OCI-LY1 (cell line): ENCODE data around the gene SELENOK.

ENCODE experiments used
- H2AFZ ChIP-seq: fragments of 200-600 bp; sonication (generic), shearing (Covaris generic); 2 replicates; pipeline ENCODE4 v1.6.0; 2014; ENCODE audit warnings: antibody characterized with exemption, mild to moderate bottlenecking, low read length
- H3F3A ChIP-seq: fragments of 200-600 bp; sonication (generic), shearing (Covaris generic); 2 replicates; pipeline ENCODE4 v1.6.0; 2014; ENCODE audit warnings: mild to moderate bottlenecking, antibody characterized with exemption, low read length, moderate library complexity; ENCODE audit not compliant: insufficient read depth
- H3K27ac ChIP-seq: fragments of 200-600 bp; sonication (generic); 2 replicates; pipeline ENCODE4 v1.5.1; 2014; ENCODE audit warnings: low read length, mixed run types, mild to moderate bottlenecking, low read depth; ENCODE audit not compliant: poor library complexity, severe bottlenecking
- H3K27me3 ChIP-seq: fragments of 200-600 bp; sonication (generic); 2 replicates; pipeline ENCODE4 v1.6.0; 2014; ENCODE audit warnings: antibody characterized with exemption, mild to moderate bottlenecking, low read length, moderate library complexity; ENCODE audit not compliant: insufficient read depth
- H3K36me3 ChIP-seq: fragments of 200-600 bp; sonication (generic); 2 replicates; pipeline ENCODE4 v1.6.1; 2014; ENCODE audit warnings: mild to moderate bottlenecking, antibody characterized with exemption, low read length, moderate library complexity, mixed read lengths; ENCODE audit not compliant: insufficient read depth
- H3K4me1 ChIP-seq: fragments of 200-600 bp; sonication (generic); 2 replicates; pipeline ENCODE4 v1.5.1; 2014; ENCODE audit warnings: mild to moderate bottlenecking, low read length, moderate library complexity; ENCODE audit not compliant: insufficient read depth, severe bottlenecking
- H3K4me2 ChIP-seq: fragments of 200-600 bp; sonication (generic), shearing (Covaris generic); 2 replicates; pipeline ENCODE4 v1.6.1; 2014; ENCODE audit warnings: low read length
- H3K4me3 ChIP-seq: fragments of 200-600 bp; sonication (generic); 2 replicates; pipeline ENCODE4 v1.5.1; 2014; ENCODE audit warnings: low read length, low read depth, mild to moderate bottlenecking, mixed read lengths; ENCODE audit not compliant: poor library complexity, severe bottlenecking
- H3K79me2 ChIP-seq: fragments of 200-600 bp; shearing (Covaris generic); 2 replicates; pipeline ENCODE4 v1.6.1; 2016; ENCODE audit warnings: mixed run types, low read length, mixed read lengths; ENCODE audit not compliant: insufficient read depth
- H3K9ac ChIP-seq: fragments of 200-600 bp; sonication (generic), shearing (Covaris generic); 2 replicates; pipeline ENCODE4 v1.6.1; 2014; ENCODE audit warnings: mild to moderate bottlenecking, low read length, mixed read lengths
- H3K9me2 ChIP-seq: fragments of 200-600 bp; sonication (generic), shearing (Covaris generic); 2 replicates; pipeline ENCODE4 v1.6.1; 2014; ENCODE audit warnings: low read depth, mild to moderate bottlenecking, low read length, mixed read lengths
- H3K9me3 ChIP-seq: fragments of 200-600 bp; shearing (Covaris generic); 2 replicates; pipeline ENCODE4 v1.6.1; 2014; ENCODE audit warnings: low read length, mixed read lengths
- H4K20me1 ChIP-seq: fragments of 200-600 bp; sonication (generic), shearing (Covaris generic); 2 replicates; pipeline ENCODE4 v1.6.0; 2016; ENCODE audit warnings: mild to moderate bottlenecking, low read length; ENCODE audit not compliant: insufficient read depth
- EZH2 ChIP-seq: fragments of 200-600 bp; sonication (generic), shearing (Covaris generic); IDR thresholded peaks from 2 replicates; pipeline ENCODE4 v1.8.0; 2017; ENCODE audit warnings: borderline replicate concordance, mixed run types, mild to moderate bottlenecking, antibody characterized with exemption, low read length, moderate library complexity, mixed read lengths
- TF ChIP-seq, protein P1 (sequence below): fragments of 200-600 bp; sonication (generic), shearing (Covaris generic); IDR thresholded peaks from 2 replicates; pipeline ENCODE4 v1.5.1; 2017; ENCODE audit warnings: mild to moderate bottlenecking, antibody characterized with exemption, low read length, moderate library complexity, mixed read lengths

The SELENOK gene

GRCh38 chr3:53885239-53885638 is 6.4 kb downstream of the SELENOK start:
- Histone ChIP-seq H3K9me3 (no peaks in the 10 kb centered on the region), H3K4me3 (no peak overlapping the region), H3K27ac (no peak overlapping the region), H4K20me1 (no peaks in the 10 kb centered on the region), H2AFZ (no peak overlapping the region), H3K79me2 (peaks cover 26% of the 10 kb centered on the region), H3K9me2 (no peaks in the 10 kb centered on the region), H3K4me2 (no peak overlapping the region), H3K9ac (no peak overlapping the region), H3K27me3 (no peaks in the 10 kb centered on the region), H3K4me1 (peaks cover 23% of the 10 kb centered on the region), H3F3A (no peaks in the 10 kb centered on the region), H3K36me3 (peaks cover 44% of the 10 kb centered on the region)
- TF ChIP-seq, protein P1, sequence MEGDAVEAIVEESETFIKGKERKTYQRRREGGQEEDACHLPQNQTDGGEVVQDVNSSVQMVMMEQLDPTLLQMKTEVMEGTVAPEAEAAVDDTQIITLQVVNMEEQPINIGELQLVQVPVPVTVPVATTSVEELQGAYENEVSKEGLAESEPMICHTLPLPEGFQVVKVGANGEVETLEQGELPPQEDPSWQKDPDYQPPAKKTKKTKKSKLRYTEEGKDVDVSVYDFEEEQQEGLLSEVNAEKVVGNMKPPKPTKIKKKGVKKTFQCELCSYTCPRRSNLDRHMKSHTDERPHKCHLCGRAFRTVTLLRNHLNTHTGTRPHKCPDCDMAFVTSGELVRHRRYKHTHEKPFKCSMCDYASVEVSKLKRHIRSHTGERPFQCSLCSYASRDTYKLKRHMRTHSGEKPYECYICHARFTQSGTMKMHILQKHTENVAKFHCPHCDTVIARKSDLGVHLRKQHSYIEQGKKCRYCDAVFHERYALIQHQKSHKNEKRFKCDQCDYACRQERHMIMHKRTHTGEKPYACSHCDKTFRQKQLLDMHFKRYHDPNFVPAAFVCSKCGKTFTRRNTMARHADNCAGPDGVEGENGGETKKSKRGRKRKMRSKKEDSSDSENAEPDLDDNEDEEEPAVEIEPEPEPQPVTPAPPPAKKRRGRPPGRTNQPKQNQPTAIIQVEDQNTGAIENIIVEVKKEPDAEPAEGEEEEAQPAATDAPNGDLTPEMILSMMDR = no peak
- TF ChIP-seq EZH2 = no peak

DNA sequence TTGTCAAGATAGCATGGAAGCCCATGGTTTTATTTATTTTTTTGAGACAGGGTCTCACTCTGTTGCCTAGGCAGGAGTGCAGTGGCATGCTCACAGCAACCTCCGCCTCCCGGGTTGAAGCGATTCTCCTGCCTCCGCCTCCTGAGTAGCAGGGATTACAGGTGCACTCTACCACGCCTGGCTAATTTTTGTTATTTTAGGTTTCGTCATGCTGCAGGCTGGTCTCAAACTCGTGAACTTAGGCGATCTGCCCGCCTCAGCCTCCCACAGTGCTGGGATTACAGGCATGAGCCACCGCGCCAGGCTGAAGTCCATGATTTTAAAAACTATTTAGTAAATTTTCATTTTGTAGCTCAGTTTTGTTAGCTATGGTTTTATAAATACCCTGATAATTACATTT is 7.0 kb downstream of the SELENOK start:
- no peak overlapping the region for H3K27ac ChIP-seq
- no peak overlapping the region for H2AFZ ChIP-seq
- H3K9me3 ChIP-seq = no peaks in the 10 kb centered on the region
- H3K4me3 ChIP-seq = no peak overlapping the region
- H3K9ac ChIP-seq = no peak overlapping the region
- peaks cover 18% of the 10 kb centered on the region for H3K4me1 ChIP-seq
- H4K20me1 ChIP-seq = no peaks in the 10 kb centered on the region
- peaks cover 50% of the 10 kb centered on the region for H3K36me3 ChIP-seq
- H3K9me2 ChIP-seq = no peaks in the 10 kb centered on the region
- H3K79me2 ChIP-seq = peaks cover 20% of the 10 kb centered on the region
- H3K27me3 ChIP-seq = no peaks in the 10 kb centered on the region
- H3F3A ChIP-seq = no peaks in the 10 kb centered on the region
- TF ChIP-seq EZH2 = no peak
- H3K4me2 ChIP-seq = no peak overlapping the region

GRCh38 chr3:53883008-53883407 is 8.7 kb downstream of the SELENOK start:
- Histone ChIP-seq H3K27me3 (no peaks in the 10 kb centered on the region), H4K20me1 (no peaks in the 10 kb centered on the region), H3K4me3 (no peak overlapping the region), H3K27ac (no peak overlapping the region), H3K36me3 (peaks cover 58% of the 10 kb centered on the region), H3K4me2 (no peak overlapping the region), H2AFZ (no peak overlapping the region), H3K4me1 (peaks cover 15% of the 10 kb centered on the region), H3K79me2 (peaks cover 7% of the 10 kb centered on the region; the same call in 1 of the 2 replicates), H3K9me3 (no peaks in the 10 kb centered on the region), H3F3A (no peaks in the 10 kb centered on the region), H3K9me2 (no peaks in the 10 kb centered on the region), H3K9ac (no peak overlapping the region)
- no peak for TF ChIP-seq EZH2
- TF ChIP-seq, protein P1 = no peak
